Hepatocyte (in vitro differentiated cells): Measurements from ENCODE around the gene TMEM109. TPM values are rescaled to one million over a fixed set of nuclear protein-coding genes. Genes with fewer than 3 reads are reported as not detected.

Experiments used
- DNase-seq: peaks from one replicate; pipeline ENCODE4 v3.0.0-alpha.2; 2016; ENCODE audit warnings: low spot score
- H2AFZ ChIP-seq: fragments of 200-600 bp; sonication (generic); 2 replicates; pipeline ENCODE4 v1.6.0; 2016; ENCODE audit warnings: antibody characterized with exemption, mild to moderate bottlenecking
- H3K27ac ChIP-seq: fragments of 200-600 bp; sonication (generic); 2 replicates; pipeline ENCODE4 v1.5.1; 2016; ENCODE audit warnings: mild to moderate bottlenecking
- H3K27me3 ChIP-seq: fragments of 200-600 bp; sonication (generic); 2 replicates; pipeline ENCODE4 v1.6.1; 2016
- H3K36me3 ChIP-seq: fragments of 200-600 bp; sonication (generic); replicated peaks from 2 replicates; pipeline ENCODE4 v1.5.1; 2016; ENCODE audit warnings: low read depth; ENCODE audit not compliant: insufficient read depth
- H3K4me1 ChIP-seq: fragments of 200-600 bp; sonication (generic); 2 replicates; pipeline ENCODE4 v1.5.1; 2016; ENCODE audit warnings: mild to moderate bottlenecking, moderate library complexity; ENCODE audit not compliant: insufficient read depth
- H3K4me2 ChIP-seq: fragments of 200-600 bp; sonication (generic); 2 replicates; pipeline ENCODE4 v1.6.0; 2016
- H3K4me3 ChIP-seq: fragments of 200-600 bp; sonication (generic); 2 replicates; pipeline ENCODE4 v1.5.1; 2016; ENCODE audit warnings: mild to moderate bottlenecking
- H3K79me2 ChIP-seq: fragments of 200-600 bp; sonication (generic); 2 replicates; pipeline ENCODE4 v1.6.0; 2017; ENCODE audit warnings: mild to moderate bottlenecking
- H3K9me2 ChIP-seq: fragments of 200-600 bp; sonication (generic); replicated peaks from 2 replicates; pipeline ENCODE4 v1.6.0; 2017; ENCODE audit warnings: mild to moderate bottlenecking; ENCODE audit not compliant: insufficient read depth
- H3K9me3 ChIP-seq: fragments of 200-600 bp; sonication (generic); 2 replicates; pipeline ENCODE4 v1.5.1; 2016; ENCODE audit warnings: low read depth, mild to moderate bottlenecking
- H4K20me1 ChIP-seq: fragments of 200-600 bp; sonication (generic); 2 replicates; pipeline ENCODE4 v1.6.0; 2016; ENCODE audit warnings: mild to moderate bottlenecking; ENCODE audit not compliant: insufficient read depth, poor library complexity, severe bottlenecking
- EZH2 ChIP-seq: fragments of 200-600 bp; sonication (generic); IDR thresholded peaks from 2 replicates; pipeline ENCODE4 v1.6.1; 2016; ENCODE audit warnings: antibody characterized with exemption, mild to moderate bottlenecking, borderline replicate concordance
- EZH2phosphoT487 ChIP-seq: fragments of 200-600 bp; sonication (generic); IDR thresholded peaks from one replicate; pipeline ENCODE4 v1.6.1; 2018; ENCODE audit warnings: antibody characterized with exemption, mild to moderate bottlenecking, low read depth, moderate library complexity; ENCODE audit not compliant: unreplicated experiment, severe bottlenecking
- WGBS: methylation state at CpG from one replicate; pipeline ENCODE4 v1.1.6; 2016; ENCODE audit warnings: low lambda C conversion rate; ENCODE audit errors: missing lambda C conversion rate; 5-methylcytosine and 5-hydroxymethylcytosine counted together
- polyA plus RNA-seq: library from polyadenylated mRNA; unstranded; fragments of >200 nt; fragmentation: Nextera tagmentation; extraction: Ambion mirVana; gene quantifications from 2 replicates; pipeline ENCODE4 v1.2.1, GENCODE V29; 2016
- total RNA-seq: library from RNA; depleted of rRNA; stranded (reverse); fragments of >200 nt; gene quantifications from 2 replicates; pipeline ENCODE4 v1.2.3, GENCODE V29; 2014
- TF ChIP-seq, protein P1 (sequence below): fragments of 200-600 bp; sonication (generic); IDR thresholded peaks from 2 replicates; pipeline ENCODE4 v1.5.1; 2016; ENCODE audit warnings: antibody characterized with exemption, mild to moderate bottlenecking; ENCODE audit not compliant: poor library complexity

TMEM109 gene, protein sequence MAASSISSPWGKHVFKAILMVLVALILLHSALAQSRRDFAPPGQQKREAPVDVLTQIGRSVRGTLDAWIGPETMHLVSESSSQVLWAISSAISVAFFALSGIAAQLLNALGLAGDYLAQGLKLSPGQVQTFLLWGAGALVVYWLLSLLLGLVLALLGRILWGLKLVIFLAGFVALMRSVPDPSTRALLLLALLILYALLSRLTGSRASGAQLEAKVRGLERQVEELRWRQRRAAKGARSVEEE
- total RNA-seq (30.0 and 47.5 TPM in 2 replicates), polyA plus RNA-seq (86.9 and 92.5 TPM in 2 replicates)

DNA sequence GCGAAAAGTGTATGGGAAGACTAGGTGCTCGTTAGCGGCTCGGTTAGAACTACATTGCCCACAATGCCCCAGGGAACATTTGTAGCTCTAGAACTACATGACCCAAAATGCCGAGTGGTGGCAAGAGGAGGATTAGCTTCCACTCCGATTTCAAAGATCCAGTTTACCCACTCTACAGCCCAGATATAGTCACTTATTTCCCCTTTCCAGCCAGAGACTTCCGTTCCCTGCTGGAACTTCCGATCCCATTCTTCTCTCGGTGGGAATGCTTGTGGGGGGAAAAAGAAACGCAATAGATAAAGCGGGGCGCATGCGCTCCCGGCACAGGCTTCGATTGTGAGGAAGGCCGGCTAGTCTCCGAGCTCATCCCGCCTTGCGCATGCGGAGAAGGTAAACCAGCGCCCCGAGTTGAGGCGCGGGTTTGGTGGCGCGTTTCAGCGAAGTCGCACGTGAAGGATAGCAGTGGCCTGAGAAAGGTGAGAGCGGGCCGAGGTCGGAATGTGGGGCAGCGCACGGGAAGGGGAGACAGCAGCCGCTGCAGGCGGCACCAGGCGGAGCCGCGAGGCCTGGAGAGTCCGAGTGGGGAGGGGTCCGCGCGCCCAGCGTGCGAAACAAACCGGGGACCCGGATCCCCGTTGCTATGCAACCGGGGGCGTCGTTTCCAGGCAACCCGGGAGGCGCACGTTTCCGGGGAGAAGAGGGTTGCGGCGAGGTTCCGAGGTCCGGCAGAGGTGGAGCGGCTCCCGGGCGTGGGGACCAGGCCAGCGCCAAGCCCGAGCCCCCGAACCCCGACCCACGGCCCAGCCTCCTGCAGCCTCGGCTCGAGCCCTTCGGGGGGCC lies at the start of gene TMEM109:
TSS of gene TMEM109 (plus strand) at position 366 of the 840 bp plus-strand sequence. CDS start 5,536 bp downstream, outside the sequence.
- Histone ChIP-seq H3K9me3 (no peaks in the 10 kb centered on the region), H3K27me3 (no peaks in the 10 kb centered on the region), H4K20me1 (peaks cover 3% of the 10 kb centered on the region), H3K36me3 (no peaks in the 10 kb centered on the region), H3K4me2 (peak within 1 kb of the TSS; percentile 90), H3K4me1 (peaks cover 10% of the 10 kb centered on the region), H2AFZ (peak within 1 kb of the TSS; percentile 78), H3K79me2 (peaks cover 37% of the 10 kb centered on the region), H3K4me3 (peak within 1 kb of the TSS; percentile 53), H3K9me2 (no peaks in the 10 kb centered on the region), H3K27ac (peak within 1 kb of the TSS; percentile 92)
- TF ChIP-seq EZH2phosphoT487 (no peak), EZH2 (no peak)
- TF ChIP-seq, protein P1, sequence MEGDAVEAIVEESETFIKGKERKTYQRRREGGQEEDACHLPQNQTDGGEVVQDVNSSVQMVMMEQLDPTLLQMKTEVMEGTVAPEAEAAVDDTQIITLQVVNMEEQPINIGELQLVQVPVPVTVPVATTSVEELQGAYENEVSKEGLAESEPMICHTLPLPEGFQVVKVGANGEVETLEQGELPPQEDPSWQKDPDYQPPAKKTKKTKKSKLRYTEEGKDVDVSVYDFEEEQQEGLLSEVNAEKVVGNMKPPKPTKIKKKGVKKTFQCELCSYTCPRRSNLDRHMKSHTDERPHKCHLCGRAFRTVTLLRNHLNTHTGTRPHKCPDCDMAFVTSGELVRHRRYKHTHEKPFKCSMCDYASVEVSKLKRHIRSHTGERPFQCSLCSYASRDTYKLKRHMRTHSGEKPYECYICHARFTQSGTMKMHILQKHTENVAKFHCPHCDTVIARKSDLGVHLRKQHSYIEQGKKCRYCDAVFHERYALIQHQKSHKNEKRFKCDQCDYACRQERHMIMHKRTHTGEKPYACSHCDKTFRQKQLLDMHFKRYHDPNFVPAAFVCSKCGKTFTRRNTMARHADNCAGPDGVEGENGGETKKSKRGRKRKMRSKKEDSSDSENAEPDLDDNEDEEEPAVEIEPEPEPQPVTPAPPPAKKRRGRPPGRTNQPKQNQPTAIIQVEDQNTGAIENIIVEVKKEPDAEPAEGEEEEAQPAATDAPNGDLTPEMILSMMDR = no peak
- DNase-seq = peak; percentile 93
- 1% methylated on average over 65 of the region's 70 CpGs for WGBS

DNA sequence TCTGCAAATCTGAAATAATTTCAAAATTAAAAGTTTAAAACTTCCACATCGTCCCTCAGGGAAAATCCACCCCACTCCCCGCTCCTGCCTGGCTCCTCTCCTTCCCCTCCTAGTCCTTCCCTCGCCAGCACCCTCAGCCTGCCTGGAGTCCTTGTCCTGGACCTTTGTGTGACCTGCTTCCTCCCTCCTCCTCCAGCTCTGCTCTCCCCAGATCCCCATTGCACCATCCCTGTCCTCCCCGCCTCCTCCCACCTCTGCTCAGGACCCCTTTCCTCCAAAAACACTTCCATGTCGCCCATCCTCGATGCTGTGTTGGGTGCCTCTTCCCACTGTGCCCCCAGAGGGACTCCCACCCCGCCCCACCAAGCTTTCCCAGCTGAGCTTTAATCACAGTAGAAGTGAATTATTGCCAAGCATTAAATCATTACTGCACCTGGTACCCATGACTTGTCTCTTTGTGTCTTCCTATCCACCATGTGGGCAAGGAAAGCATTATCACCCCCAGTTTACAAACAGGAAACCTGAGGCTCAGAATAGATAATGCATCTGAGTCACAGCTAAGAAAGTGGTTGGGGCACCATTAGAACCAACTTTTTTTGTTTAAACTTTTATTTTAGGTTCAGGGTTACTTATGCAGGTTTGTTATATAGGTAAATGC lies 49.0 kb upstream of the TMEM109 start:
- DNase-seq = no peak
- WGBS = 77% methylated on average over 4 of the region's 7 CpGs
- no peak overlapping the region for H3K4me3 ChIP-seq
- no peaks in the 10 kb centered on the region for H3K4me1 ChIP-seq
- no peak for TF ChIP-seq EZH2phosphoT487
- no peak for TF ChIP-seq EZH2
- TF ChIP-seq, protein P1 = no peak
- no peaks in the 10 kb centered on the region for H3K9me3 ChIP-seq
- H3K4me2 ChIP-seq = no peak overlapping the region
- no peaks in the 10 kb centered on the region for H3K27me3 ChIP-seq
- H3K27ac ChIP-seq = no peak overlapping the region
- H2AFZ ChIP-seq = no peak overlapping the region
- H4K20me1 ChIP-seq = no peaks in the 10 kb centered on the region
- H3K36me3 ChIP-seq = no peaks in the 10 kb centered on the region
- no peaks in the 10 kb centered on the region for H3K9me2 ChIP-seq
- H3K79me2 ChIP-seq = no peaks in the 10 kb centered on the region

DNA sequence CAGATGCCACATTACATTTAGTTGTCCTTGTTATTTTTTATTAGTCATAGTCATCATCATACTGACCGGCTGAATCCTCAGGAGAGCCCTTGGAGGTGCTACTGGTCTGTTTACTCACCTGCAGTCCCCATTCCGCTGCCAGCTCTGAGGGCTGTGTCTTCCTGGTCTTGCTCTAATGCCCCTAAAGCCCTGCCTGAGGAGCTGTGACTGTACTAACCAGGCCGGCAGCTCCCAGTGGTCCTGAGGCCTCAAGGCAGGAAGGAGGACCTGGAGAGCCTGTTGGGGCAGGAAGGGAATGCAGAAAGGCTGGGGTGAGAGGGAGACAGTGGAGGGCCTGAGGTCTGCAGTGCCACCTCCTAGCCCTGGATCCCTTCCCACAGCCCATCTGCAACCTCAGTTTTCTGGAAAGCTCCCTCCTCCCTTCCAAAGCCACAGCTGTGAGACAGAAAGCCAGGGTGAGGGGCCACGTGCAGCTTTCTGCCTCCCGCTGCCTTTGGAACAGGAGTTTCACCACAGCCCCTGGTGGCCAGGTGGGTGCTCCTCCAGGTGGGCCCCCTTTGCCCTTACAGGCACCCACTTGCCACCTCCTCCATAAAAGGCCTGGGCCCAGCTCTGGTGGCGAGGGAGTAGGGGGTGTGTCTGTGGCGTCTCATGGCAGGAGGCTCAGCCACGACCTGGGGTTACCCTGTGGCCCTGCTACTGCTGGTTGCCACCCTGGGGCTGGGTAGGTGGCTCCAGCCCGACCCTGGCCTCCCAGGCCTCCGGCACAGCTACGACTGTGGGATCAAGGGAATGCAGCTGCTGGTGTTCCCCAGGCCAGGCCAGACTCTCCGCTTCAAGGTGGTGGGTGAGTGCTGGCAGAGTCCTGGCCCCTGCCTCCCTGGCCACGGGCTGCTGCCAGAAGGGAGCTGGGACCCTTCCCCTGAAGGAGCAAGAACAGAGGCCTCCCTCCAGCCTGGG lies 46.8 kb upstream of the TMEM109 start, which contains the start of gene ZP1:
TSS of gene ZP1 (plus strand) at position 632 of the 960 bp plus-strand sequence. CDS start at position 652, 20 bp downstream.
- no peaks in the 10 kb centered on the region for H3K36me3 ChIP-seq
- no peak within 1 kb of the TSS for H3K27ac ChIP-seq
- 69% methylated on average over 13 of the region's 13 CpGs for WGBS
- TF ChIP-seq EZH2phosphoT487 (no peak), EZH2 (no peak)
- TF ChIP-seq, protein P1 = no peak
- H2AFZ ChIP-seq = no peak within 1 kb of the TSS
- DNase-seq = no peak
- H3K9me2 ChIP-seq = no peaks in the 10 kb centered on the region
- no peaks in the 10 kb centered on the region for H3K4me1 ChIP-seq
- no peaks in the 10 kb centered on the region for H4K20me1 ChIP-seq
- H3K4me3 ChIP-seq = no peak within 1 kb of the TSS
- no peaks in the 10 kb centered on the region for H3K9me3 ChIP-seq
- H3K27me3 ChIP-seq = no peaks in the 10 kb centered on the region
- no peak within 1 kb of the TSS for H3K4me2 ChIP-seq
- no peaks in the 10 kb centered on the region for H3K79me2 ChIP-seq
